CD4-positive, alpha-beta T cell treated with Interleukin-12 subunit alpha and Interleukin-12 subunit beta, for 1 hour (primary cell): ENCODE measurements around the gene PAPLN.
"Not testable (repeated sequence)": the region's sequence is repeated elsewhere in the genome, so short reads cannot be mapped to it uniquely, and the experiment has no call there.

Source experiments
- DNase-seq: peaks from one replicate; pipeline ENCODE4 v3.0.0-alpha.2; 2020

Gene PAPLN

GRCh38 chr14:73237219-73237785 lies at the start of gene PAPLN:
PAPLN (plus strand) TSS chr14:73237506; CDS start chr14:73239779, 2,273 bp downstream.
- no peak for DNase-seq

- no peak for DNase-seq
Observed at GRCh38 chr14:73188501-73188911, 48.8 kb upstream of the PAPLN start.

- DNase-seq = no peak
Observed at GRCh38 chr14:73189651-73190050, 47.7 kb upstream of the PAPLN start.

- DNase-seq = no peak
Observed at GRCh38 chr14:73191441-73191840, 45.9 kb upstream of the PAPLN start.

GRCh38 chr14:73194306-73194705 lies 43.0 kb upstream of the PAPLN start:
- not testable (repeated sequence) for DNase-seq

- no peak for DNase-seq
Observed at GRCh38 chr14:73198253-73198652, 39.1 kb upstream of the PAPLN start.

- DNase-seq = no peak
Observed at GRCh38 chr14:73203527-73203926, 33.8 kb upstream of the PAPLN start.

- DNase-seq = no peak
Observed at GRCh38 chr14:73207615-73208014, 29.7 kb upstream of the PAPLN start.

- DNase-seq = no peak
Observed at GRCh38 chr14:73208390-73208789, 28.9 kb upstream of the PAPLN start.

- DNase-seq = no peak
Observed at GRCh38 chr14:73208846-73209245, 28.5 kb upstream of the PAPLN start.

GRCh38 chr14:73209953-73210352 lies 27.4 kb upstream of the PAPLN start:
- no peak for DNase-seq

GRCh38 chr14:73211251-73212040 lies 25.9 kb upstream of the PAPLN start:
- DNase-seq = no peak

- DNase-seq = no peak
Observed at GRCh38 chr14:73216030-73216429, 21.3 kb upstream of the PAPLN start.

GRCh38 chr14:73217411-73217810 lies 19.9 kb upstream of the PAPLN start:
- DNase-seq = no peak

GRCh38 chr14:73220061-73220460 lies 17.2 kb upstream of the PAPLN start:
- DNase-seq = no peak

- no peak for DNase-seq
Observed at GRCh38 chr14:73220634-73221033, 16.7 kb upstream of the PAPLN start.

GRCh38 chr14:73221945-73222344 lies 15.4 kb upstream of the PAPLN start:
- DNase-seq = no peak

GRCh38 chr14:73223049-73223448 lies 14.3 kb upstream of the PAPLN start:
- DNase-seq = no peak

- DNase-seq = no peak
Observed at GRCh38 chr14:73225496-73225895, 11.8 kb upstream of the PAPLN start.

GRCh38 chr14:73227812-73228781 lies 9.2 kb upstream of the PAPLN start:
- DNase-seq = no peak

GRCh38 chr14:73230051-73230450 lies 7.3 kb upstream of the PAPLN start:
- no peak for DNase-seq

GRCh38 chr14:73231981-73232851 lies 5.1 kb upstream of the PAPLN start:
- DNase-seq = no peak
